HG02759 (cell line): ENCODE data around the gene LRFN5.
A peak's percentile ranks its signal among the peaks of the same experiment; 100 is the strongest.
"Not testable (repeated sequence)": the region's sequence is repeated elsewhere in the genome, so short reads cannot be mapped to it uniquely, and the experiment has no call there.

ENCODE experiments used
- ATAC-seq: cut with Tn5 transposase; IDR thresholded peaks from one replicate; pipeline ENCODE4 v1.9.1; 2021; ENCODE audit warnings: mild to moderate bottlenecking, moderate library complexity; ENCODE audit not compliant: unreplicated experiment

LRFN5 gene

DNA sequence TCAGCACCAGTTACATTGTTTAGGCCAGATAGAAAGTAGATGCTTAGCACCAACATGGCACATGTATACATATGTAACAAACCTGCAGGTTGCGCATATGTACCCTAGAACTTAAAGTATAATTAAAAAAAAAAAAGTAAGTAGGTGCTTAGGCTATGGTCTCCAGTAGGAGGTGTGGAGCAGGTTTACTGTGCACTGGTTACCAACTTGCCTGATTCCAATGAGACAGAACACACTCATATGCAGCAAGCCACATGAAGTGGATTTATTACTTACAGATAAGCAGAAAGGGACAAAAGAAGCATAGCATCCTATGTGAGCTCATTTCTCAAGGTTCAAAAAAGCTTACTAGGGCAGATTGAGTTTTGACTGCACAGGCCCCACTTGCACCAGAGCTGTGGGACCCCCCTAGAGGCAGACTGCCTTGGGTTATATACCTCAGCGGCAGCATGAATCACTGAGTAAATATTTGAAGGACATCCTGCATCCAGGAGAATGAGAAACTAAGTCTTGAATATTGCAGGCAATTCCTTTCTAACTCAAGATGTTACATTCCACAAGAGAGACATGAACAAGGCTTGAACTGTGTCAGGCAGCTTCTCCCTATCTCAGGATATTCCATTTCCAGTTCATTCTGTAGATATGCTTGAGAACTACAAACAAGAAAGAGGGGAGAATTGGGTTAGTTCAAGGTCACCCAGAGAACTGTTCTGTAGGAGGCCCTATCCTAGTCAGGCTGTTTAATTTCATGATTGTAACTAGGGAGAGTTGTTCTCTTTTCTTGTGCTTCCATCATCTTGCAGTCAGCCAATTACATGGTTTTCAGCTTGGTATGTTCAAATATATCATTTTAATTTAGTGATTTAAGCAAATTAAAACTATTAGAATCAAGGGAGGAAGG lies 30.1 kb downstream of the LRFN5 start:
- ATAC-seq, result no peak

DNA sequence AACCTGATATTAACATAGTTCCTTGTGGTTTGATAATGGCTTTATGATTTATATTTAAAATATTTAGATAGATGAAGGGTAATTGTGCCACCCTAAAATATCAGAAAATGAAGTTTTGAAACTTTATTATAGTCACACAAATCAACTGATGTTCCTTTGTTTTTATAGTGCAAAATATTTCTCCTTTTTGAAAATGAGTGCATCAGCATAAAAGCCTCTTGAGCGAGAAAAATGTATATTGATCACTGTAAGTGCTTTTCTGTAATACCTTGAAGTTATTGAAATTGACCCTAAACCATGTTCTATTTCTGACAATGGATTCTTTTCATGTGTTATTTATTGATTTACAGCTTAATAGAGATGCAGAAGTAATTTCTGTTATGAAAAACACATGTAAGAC lies 35.0 kb downstream of the LRFN5 start:
- no peak for ATAC-seq

DNA sequence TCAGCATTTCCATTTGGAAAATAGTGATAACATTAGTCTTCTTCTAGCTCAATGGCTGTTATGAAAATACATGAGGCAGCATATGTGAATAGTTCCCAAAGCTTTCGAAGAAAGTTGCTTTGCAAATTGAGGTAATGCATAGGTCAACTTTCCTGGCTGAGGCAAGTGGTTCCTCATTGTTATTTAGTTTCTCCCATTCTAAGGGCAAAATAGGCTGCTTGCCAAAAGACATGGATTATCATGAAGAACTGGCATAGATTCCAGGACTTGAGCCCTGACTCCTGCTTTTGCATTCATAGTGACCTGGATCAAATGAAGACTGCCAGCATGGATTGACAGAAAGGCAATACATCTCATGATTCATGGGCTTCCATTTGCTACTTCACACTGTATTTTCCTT lies 35.7 kb downstream of the LRFN5 start:
- no peak for ATAC-seq

DNA sequence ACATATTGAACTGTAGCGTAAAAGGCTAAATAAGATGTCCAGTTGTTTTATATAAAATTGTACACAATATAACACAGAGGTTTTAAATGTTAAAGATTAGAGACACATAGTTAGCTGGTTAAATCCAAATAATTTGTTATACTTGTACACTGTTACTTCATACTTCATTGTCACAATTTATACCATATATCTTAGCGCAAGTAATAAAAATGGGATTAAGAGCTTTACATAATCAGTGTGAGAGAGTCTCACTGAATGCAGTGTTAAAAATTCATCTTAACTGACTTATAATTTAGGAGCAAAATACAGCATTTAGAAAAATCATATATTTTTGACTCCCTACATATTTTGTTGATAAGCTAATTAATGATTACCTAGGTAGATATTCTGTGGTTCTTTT lies 36.1 kb downstream of the LRFN5 start:
- ATAC-seq, result no peak

DNA sequence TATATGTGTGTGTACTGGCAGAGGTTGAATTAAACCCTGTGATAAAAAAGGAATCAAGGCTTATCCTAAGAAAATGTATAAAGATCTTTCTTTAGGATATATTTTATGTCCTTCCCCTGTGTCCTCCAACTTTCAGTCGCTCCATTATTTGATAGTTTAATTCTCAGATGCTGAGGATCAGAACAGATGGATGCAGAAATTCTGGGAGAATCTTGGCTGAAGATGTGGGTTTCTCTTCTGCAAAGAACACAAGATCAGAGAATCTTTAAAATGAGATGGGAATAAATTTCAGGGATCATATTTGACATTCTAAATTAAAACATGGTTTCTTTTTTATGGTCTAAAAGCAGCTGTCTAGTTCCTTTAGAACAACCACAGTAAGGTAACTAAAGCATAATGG lies 37.9 kb downstream of the LRFN5 start:
- ATAC-seq, result no peak

DNA sequence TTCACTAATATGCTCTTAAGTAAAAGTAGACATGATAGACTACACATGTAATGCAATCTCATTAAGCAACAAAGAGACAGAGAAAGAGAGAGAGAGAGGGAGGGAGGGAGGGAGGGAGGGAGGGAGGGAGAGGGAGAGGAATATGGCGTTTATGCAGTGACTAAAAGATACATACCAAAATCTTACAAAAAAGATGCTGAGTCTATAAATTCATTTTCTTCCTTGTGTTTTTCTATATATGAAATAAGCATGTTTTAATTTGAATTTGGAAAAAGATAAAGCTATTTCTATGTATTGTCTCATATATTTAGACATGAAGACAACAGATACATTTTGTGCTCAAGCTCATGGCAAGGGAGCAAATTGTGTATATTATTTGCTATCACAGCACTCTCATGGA lies 44.1 kb downstream of the LRFN5 start:
- no peak for ATAC-seq

DNA sequence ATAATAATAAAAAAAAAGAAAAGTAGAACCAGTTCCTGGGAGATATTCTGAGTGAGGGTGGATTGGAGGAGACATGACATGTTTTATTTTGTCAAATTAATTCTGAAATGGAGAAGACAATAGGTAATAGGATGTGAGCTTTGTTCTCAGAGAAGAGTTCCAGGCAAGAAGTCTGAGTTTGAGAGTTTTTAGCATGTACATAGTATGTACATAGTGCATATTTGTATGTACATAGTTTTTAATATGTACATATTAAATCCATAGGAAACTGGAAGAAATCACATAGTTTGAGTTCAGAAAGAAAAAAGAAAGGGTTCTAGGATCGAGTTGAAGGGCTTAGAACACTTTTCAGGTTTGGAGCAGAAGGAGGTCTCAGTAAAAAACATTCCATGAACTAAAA lies 47.5 kb downstream of the LRFN5 start:
- no peak for ATAC-seq

DNA sequence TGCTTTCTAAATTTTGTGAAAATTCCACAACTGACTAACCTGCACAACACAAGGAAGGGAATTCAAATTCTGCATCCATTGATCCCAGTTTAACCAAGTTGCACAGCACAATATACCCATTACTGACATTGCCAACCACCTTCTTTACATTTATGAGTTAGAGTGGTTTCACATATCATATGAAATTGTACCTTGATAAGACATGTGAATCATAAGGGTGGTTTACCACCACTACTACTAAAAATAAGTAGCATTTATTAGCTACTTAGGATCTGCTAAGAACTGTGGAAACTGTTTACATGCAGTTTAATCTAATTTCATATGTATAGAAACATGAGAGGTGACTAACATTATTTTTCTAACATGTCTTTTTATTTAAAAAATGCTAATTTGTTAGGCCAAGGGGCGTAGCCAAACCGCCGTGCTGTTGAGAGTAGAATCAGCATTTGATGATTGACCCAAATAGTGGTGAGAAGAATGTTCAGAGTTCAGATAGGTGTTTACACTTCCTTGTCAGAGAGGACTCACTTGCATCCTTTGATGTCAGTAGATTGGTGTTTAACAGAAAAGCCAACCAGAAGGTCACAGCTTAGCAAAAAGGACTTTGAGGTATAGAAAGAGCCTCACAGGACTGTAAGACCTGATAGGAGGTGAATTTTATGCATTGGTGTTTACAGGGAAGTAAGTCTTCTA lies 56.2 kb downstream of the LRFN5 start:
- no peak for ATAC-seq

DNA sequence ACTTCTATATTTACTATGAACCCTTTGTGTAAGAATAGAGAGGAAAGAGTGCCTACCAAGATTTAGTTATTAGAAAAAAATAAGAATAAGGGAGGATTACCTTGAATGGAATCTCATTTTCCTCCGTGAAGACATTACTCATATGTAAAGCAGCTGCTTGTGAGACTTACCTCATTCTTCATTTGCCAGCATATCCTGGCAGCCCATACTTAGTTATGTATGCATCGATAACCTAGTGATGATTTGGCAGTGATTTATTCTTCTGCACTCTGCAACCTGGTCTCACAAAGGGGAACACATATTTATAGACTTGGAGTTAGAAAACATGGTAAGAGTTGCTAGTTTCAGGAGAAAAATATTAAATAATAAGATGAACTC lies 56.8 kb downstream of the LRFN5 start:
- no peak for ATAC-seq

DNA sequence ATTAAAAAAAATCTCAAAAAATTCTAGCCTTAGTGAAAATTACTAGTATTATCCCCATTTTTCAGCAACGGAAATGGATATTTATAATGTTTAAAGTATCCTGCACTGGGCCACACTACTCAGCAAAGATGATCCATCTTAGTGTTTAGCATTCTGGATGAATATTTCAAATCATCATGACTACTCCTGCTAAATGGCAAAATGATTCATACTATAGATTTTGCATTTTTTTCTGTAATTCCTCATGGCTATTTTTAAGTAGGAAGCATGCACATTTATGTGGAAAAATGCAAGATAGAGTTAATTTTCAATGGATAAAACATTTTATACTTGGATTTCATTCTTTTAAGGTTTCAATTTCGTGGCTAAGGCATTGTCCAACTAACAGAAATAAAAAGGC lies 59.6 kb downstream of the LRFN5 start:
- no peak for ATAC-seq

DNA sequence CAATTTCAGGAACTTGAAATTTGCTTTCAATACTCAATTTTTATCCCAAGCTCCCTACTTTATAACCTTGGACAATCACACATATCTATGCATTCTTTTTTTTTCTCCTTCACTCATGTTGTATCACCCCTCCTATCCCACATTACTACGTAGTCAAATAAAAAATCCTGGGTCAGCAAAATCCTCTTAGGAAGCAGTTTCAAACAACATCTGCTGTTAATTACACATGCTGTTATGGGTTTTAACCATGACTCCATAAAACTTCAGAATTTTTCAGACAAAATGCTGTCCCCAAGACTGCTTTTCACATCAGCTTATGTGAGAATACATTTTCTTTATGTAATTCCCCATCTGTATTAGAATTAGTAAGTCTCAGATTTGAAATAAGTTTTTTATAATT lies 61.7 kb downstream of the LRFN5 start:
- ATAC-seq, result no peak

DNA sequence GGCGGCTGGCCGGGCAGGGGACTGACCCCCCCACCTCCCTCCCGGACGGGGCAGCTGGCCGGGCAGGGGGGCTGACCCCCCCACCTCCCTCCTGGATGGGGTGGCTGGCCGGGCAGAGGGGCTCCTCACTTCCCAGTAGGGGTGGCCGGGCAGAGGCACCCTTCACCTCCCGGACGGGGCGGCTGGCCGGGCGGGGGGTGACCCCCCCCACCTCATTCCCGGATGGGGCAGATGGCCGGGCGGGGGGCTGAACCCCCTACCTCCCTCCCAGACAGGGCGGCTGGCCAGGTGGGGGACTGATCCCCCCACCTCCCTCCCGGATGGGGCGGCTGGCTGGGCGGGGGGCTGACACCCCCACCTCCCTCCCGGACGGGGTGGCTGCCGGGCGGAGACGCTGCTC lies 66.9 kb downstream of the LRFN5 start:
- ATAC-seq, result not testable (repeated sequence)

DNA sequence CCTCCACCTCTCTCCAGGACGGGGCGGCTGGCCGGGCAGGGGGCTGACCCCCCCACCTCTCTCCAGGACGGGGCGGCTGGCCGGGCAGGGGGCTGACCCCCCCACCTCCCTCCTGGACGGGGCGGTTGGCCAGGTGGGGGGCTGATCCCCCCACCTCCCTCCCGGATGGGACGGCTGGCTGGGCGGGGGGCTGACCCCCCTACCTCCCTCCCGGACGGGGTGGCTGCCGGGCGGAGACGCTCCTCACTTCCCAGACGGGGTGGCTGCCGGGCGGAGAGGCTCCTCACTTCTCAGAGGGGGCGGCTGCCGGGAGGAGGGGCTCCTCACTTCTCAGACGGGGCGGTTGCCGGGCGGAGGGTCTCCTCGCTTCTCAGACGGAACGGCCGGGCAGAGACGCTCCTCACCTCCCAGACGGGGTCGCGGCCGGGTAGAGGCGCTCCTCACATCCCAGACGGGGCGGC lies 67.9 kb downstream of the LRFN5 start:
- ATAC-seq, result not testable (repeated sequence)

DNA sequence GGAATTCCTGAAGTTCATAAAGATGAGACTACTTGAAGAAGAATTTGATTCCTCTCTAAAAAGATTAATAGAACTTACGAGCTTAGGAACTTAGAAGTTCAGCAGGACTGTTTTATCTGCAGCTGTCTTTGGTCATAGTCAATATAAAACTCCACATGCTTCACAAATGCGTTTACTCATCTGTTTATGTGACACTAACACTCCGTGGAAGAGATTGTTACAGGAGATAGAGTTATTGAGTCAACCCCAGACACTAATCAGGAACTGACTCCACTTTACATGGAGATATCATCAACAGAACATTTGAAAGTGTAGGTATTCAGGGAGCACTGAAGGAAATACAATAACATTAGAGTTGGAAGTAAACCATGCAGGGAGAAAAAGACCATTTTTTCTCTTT lies 92.8 kb downstream of the LRFN5 start:
- ATAC-seq, result no peak

DNA sequence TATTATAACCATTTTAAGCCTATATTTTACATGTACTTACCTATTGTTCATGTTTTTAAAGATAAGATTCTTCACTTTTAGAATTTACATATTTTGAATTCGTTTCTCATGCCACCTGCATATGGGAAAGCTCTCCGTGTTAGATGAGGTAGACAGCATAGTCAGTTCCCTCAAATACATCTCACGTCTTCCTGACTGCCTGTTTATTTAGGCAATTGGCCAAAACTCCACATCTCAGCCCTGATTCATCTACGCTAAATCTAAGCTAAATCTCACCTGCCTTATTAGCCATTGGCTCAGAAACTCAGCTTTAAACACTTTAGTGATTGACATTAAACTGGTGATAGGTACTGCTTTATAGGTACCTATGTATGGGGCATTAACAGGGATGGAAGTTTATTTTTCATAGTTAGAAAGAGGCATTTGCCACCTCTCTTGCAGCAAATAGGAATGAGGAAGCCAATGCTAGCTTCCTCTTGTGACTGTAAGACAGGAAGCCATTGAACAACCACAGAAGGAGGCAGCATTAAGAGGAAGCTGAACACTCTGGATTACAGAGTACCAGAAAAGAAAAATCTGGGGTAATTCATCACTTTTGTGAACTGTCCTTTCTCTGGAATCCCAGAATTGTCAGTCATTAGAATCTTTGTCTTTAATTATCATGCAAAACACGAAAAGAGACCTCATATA lies 111.9 kb downstream of the LRFN5 start:
- no peak for ATAC-seq

DNA sequence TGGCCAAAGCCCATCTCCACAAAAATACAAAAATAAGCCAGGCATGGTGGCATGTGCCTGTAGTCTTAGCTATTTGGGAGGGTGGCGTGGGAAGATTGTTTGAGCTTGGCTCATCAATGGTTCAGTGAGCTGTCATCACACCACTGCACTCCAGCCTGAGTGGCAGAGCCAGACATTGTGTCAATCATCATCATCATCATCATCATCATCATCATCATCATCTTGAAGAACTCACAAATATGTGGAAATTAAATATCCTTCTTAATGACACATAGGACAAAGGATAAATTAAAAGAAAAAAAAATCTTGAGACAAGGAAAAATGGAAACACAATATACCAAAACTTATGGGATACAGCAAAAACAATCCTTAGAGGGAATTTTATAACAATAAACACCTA lies 132.5 kb downstream of the LRFN5 start:
- ATAC-seq, result no peak

DNA sequence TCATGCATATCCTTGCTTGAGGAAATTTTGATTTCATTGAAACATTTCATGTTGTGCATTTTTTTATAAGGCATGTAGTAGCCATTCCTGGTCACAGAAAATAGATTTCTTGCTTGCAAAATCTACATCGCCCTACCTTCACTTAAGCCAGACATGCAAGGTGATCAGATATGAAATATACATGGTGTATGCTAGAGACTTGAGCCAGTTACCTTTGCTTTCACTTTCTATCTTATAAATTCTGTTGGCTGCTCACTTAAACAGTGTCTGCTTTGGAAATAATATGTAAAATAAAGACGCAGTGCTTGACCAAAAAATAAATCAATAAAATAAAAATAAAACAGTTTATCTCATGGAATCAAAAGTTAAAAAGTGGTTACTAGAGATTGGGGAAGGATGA lies 136.5 kb downstream of the LRFN5 start:
- no peak for ATAC-seq

DNA sequence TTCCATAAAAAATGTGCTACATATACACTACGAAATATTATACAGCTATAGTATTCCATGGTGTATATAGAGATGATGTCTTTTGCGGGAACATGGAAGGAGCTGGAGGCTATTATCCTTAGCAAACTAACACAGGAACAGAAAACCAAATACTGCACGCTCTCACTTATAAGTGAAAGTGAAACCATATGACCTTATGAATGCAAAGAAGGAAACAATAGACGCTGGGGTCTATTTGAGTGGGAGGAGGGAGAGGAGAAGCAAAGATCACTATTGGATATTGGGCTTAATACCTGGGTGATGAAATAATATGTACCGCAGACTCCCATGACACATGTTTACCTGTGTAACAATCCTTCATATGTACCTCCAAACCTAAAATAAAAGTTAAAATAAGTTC lies 142.8 kb downstream of the LRFN5 start:
- ATAC-seq, result peak; percentile 95

DNA sequence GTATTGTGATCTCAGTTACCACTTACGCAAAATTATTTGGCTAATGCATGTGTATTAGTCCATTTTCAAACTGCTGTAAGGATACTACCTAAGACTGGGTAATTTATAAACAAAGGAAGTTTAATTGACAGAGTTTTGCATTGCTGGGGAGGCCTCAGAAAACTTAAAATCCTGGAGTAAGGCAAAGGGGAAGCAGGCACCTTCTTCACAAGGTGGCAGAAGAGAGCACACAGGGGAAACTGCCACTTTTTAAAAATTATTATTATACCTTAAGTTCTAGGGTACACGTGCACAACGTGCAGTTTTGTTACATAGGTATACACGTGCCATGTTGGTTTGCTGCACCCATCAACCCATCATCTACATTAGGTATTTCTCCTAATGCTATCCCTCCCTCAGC lies 143.9 kb downstream of the LRFN5 start:
- not testable (repeated sequence) for ATAC-seq

DNA sequence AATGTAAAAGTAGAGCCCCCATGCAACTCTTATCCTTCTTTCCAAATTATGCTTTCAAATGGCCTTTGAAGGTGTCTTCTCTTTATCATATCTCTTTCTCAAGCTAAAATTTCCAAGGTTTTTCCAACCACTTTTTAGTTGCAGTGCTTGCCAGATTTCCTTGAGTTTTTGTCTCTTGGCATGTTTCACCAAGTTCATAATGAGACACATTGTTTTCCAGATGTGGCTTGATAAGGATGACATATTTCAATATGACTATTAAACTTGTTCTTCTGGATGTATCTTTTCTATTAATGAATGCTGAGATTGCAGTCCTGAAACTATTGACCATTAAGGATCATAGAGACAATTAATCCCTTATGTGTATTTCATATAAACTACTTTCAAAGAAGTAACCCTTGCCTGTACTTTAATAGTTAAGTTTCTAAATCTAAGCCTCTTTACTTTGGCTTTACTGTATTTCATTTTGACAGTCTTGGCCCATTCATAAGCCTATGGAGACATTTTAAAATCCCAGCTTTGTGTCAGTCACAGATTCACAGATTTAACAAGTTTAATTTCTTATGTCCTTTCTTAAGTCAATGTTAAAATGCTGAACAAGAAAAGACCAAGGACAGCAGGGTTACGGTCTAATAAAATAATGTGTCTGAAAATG lies 151.5 kb downstream of the LRFN5 start:
- no peak for ATAC-seq

DNA sequence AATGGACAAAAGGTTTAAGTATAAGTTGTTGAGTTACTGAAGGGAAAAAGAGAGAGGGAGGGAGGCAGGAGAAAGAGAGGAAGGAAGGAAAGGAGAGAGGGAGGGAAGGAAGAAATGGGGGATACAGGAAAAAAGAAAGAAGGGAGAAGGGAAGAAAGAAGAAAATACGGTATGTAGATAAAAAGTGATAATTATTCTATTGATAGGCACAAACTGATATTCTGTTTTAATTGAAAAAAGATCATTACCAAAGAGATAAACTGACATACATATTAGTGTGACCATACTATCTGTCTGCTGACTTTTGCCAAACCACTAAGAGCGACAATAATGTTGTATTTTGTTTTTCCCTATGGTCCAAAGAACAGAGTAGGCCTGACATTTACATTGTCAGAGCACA lies 154.5 kb downstream of the LRFN5 start:
- no peak for ATAC-seq
